H1 (cell line): ENCODE measurements around the gene CACNA1G. TPM values are rescaled to one million over a fixed set of nuclear protein-coding genes. Genes with fewer than 3 reads are reported as not detected.

ENCODE experiments used
- CTCF ChIA-PET: fragments of 300-600 bp; sonication (Branson Sonifier 250); formaldehyde crosslinking; loops from one replicate; lab custom pipeline; 2021; ENCODE audit not compliant: partially characterized antibody; lab: Charles Lee
- POLR2A ChIA-PET: fragments of 300-600 bp; sonication (Branson Sonifier 250); formaldehyde crosslinking; loops from one replicate; lab custom pipeline; 2021; ENCODE audit warnings: inconsistent platforms; ENCODE audit not compliant: partially characterized antibody; lab: Charles Lee
- DNase-seq, 2 experiments: peaks; one replicate each; pipeline versions ENCODE4 v3.0.0 to v3.0.0-alpha.2; 2010 to 2022; ENCODE audit warnings: low spot score in 2 of 2, low read depth in 1 of 2, mixed read lengths in 1 of 2
- FAIRE-seq: peaks from 2 replicates; lab custom pipeline; 2011; peaks lifted over from hg19 to GRCh38; lab: Jason Lieb, UNC
- H2AFZ ChIP-seq: 2 replicates; pipeline ENCODE4 v1.8.1; 2012; ENCODE audit warnings: low read length, inconsistent platforms
- H2AK5ac ChIP-seq: 2 replicates; pipeline ENCODE4 v1.6.1; 2013; ENCODE audit warnings: low read depth, low read length
- H2BK120ac ChIP-seq: replicated peaks from 2 replicates; pipeline ENCODE3; 2013; ENCODE audit warnings: low read depth, low read length, inconsistent platforms
- H2BK12ac ChIP-seq: 2 replicates; pipeline ENCODE4 v1.6.1; 2013; ENCODE audit warnings: low read depth, low read length
- H2BK15ac ChIP-seq: 2 replicates; pipeline ENCODE4 v1.6.1; 2013; ENCODE audit warnings: low read length
- H2BK20ac ChIP-seq: 2 replicates; pipeline ENCODE4 v1.6.1; 2013; ENCODE audit warnings: low read length
- H2BK5ac ChIP-seq: 2 replicates; pipeline ENCODE4 v1.6.1; 2013; ENCODE audit warnings: low read depth, low read length
- H3K14ac ChIP-seq: 2 replicates; pipeline ENCODE4 v1.6.1; 2013; ENCODE audit warnings: inconsistent platforms; ENCODE audit not compliant: insufficient read length
- H3K18ac ChIP-seq: 2 replicates; pipeline ENCODE4 v1.6.1; 2013; ENCODE audit warnings: low read length; ENCODE audit errors: extremely low read depth
- H3K23ac ChIP-seq: 2 replicates; pipeline ENCODE4 v1.6.1; 2013; ENCODE audit warnings: inconsistent platforms; ENCODE audit not compliant: insufficient read length
- H3K23me2 ChIP-seq: 2 replicates; pipeline ENCODE4 v1.6.1; 2013; ENCODE audit warnings: low read depth, low read length
- H3K27ac ChIP-seq: 2 replicates; pipeline ENCODE4 v1.6.1; 2011; ENCODE audit warnings: low read depth, low read length, inconsistent platforms
- H3K27me3 ChIP-seq, 4 experiments: replicated peaks in 1 of 4; 1 replicate in 1 of 4; 2 replicates in 3 of 4; pipeline versions ENCODE4 v1.6.1 to v1.8.1; 2011 to 2013; ENCODE audit warnings: low read length in 3 of 4, mild to moderate bottlenecking in 3 of 4, inconsistent platforms in 2 of 4, mixed read lengths in 2 of 4, moderate library complexity in 1 of 4; ENCODE audit not compliant: control insufficient read depth in 3 of 4, insufficient read depth in 3 of 4; ENCODE audit errors: extremely low read depth in 1 of 4
- H3K36me3 ChIP-seq, 4 experiments: 2 replicates each; pipeline versions ENCODE4 v1.6.1 to v1.8.1; 2011 to 2013; ENCODE audit warnings: mild to moderate bottlenecking in 4 of 4, low read length in 3 of 4, moderate library complexity in 2 of 4, control low read depth in 1 of 4, inconsistent platforms in 1 of 4; ENCODE audit not compliant: insufficient read depth in 4 of 4, control insufficient read depth in 2 of 4
- H3K4ac ChIP-seq: replicated peaks from 2 replicates; pipeline ENCODE3; 2013; ENCODE audit warnings: low read length, low read depth, mixed read lengths, inconsistent platforms; ENCODE audit not compliant: insufficient read length
- H3K4me1 ChIP-seq, 4 experiments: replicated peaks in 1 of 4; 1 replicate in 1 of 4; 2 replicates in 3 of 4; pipeline versions ENCODE4 v1.6.1 to v1.8.1; 2011 to 2013; ENCODE audit warnings: low read length in 3 of 4, inconsistent platforms in 2 of 4, mixed read lengths in 1 of 4; ENCODE audit not compliant: insufficient read depth in 4 of 4, control insufficient read depth in 3 of 4
- H3K4me2 ChIP-seq, 2 experiments: 2 replicates each; pipeline versions ENCODE4 v1.6.1 to v1.8.1; 2011 to 2013; ENCODE audit warnings: low read depth in 2 of 2, low read length in 2 of 2, control low read depth in 1 of 2, inconsistent platforms in 1 of 2, mild to moderate bottlenecking in 1 of 2; ENCODE audit not compliant: insufficient read depth in 1 of 2
- H3K4me3 ChIP-seq, 4 experiments: fragments of 200-600, 300-600 bp in 1 of 4; sonication (generic), shearing (Covaris generic), sonication (Bioruptor Twin) in 1 of 4; 2 replicates each; pipeline versions ENCODE4 v1.5.1 to v1.8.1; 2011 to 2016; ENCODE audit warnings: low read length in 4 of 4, low read depth in 3 of 4, control low read depth in 2 of 4, inconsistent platforms in 2 of 4, mild to moderate bottlenecking in 2 of 4, mixed read lengths in 1 of 4, moderate library complexity in 1 of 4; ENCODE audit not compliant: insufficient read depth in 2 of 4; ENCODE audit errors: extremely low read depth in 1 of 4
- H3K56ac ChIP-seq: replicated peaks from 2 replicates; pipeline ENCODE3; 2013; ENCODE audit warnings: low read depth, mild to moderate bottlenecking, mixed read lengths, low read length, inconsistent platforms; ENCODE audit not compliant: insufficient read length
- H3K79me1 ChIP-seq: 2 replicates; pipeline ENCODE4 v1.6.1; 2013; ENCODE audit warnings: low read depth, low read length, control low read depth
- H3K79me2 ChIP-seq, 2 experiments: 2 replicates each; pipeline versions ENCODE4 v1.6.1 to v1.8.1; 2012 to 2013; ENCODE audit warnings: low read length in 2 of 2, mild to moderate bottlenecking in 2 of 2, inconsistent platforms in 1 of 2; ENCODE audit not compliant: insufficient read depth in 2 of 2, control insufficient read depth in 1 of 2
- H3K9ac ChIP-seq, 4 experiments: replicated peaks in 1 of 4; 1 replicate in 1 of 4; 2 replicates in 3 of 4; pipeline versions ENCODE4 v1.6.1 to v1.8.1; 2011 to 2013; ENCODE audit warnings: low read depth in 3 of 4, low read length in 3 of 4, control low read depth in 2 of 4, mild to moderate bottlenecking in 2 of 4, moderate library complexity in 2 of 4, inconsistent platforms in 1 of 4; ENCODE audit errors: extremely low read depth in 1 of 4
- H3K9me3 ChIP-seq, 2 experiments: 2 replicates each; pipeline versions ENCODE4 v1.6.1 to v1.8.1; 2012 to 2013; ENCODE audit warnings: mild to moderate bottlenecking in 2 of 2, moderate library complexity in 2 of 2, control low read depth in 1 of 2, inconsistent platforms in 1 of 2, low read depth in 1 of 2, low read length in 1 of 2, mixed read lengths in 1 of 2; ENCODE audit not compliant: insufficient read depth in 2 of 2
- H4K20me1 ChIP-seq, 2 experiments: replicated peaks in 1 of 2; 2 replicates each; pipeline versions ENCODE3 to v1.8.1; 2011 to 2013; ENCODE audit warnings: inconsistent platforms in 2 of 2, low read length in 2 of 2, mild to moderate bottlenecking in 1 of 2; ENCODE audit not compliant: insufficient read depth in 2 of 2, control insufficient read depth in 1 of 2
- H4K5ac ChIP-seq: 2 replicates; pipeline ENCODE4 v1.6.1; 2013; ENCODE audit warnings: low read length, low read depth, mixed read lengths, inconsistent platforms; ENCODE audit not compliant: insufficient read length
- H4K8ac ChIP-seq: 2 replicates; pipeline ENCODE4 v1.8.0; 2013; ENCODE audit warnings: mild to moderate bottlenecking, moderate library complexity, low read length, inconsistent platforms; ENCODE audit not compliant: insufficient read depth; ENCODE audit errors: extremely low read depth
- H4K91ac ChIP-seq: replicated peaks from 2 replicates; pipeline ENCODE3; 2013; ENCODE audit warnings: low read length, mixed read lengths, inconsistent platforms; ENCODE audit not compliant: insufficient read length
- RAD21 ChIP-seq, 2 experiments: IDR thresholded peaks in 1 of 2; conservative IDR thresholded peaks in 1 of 2; 2 replicates each; pipeline ENCODE4 v1.6.1; 2011; ENCODE audit warnings: low read depth in 2 of 2, low read length in 2 of 2, improper control_type of control experiment in 1 of 2, inconsistent platforms in 1 of 2, mild to moderate bottlenecking in 1 of 2, moderate library complexity in 1 of 2
- WGBS, 2 experiments: shearing (Covaris generic) in 1 of 2; methylation state at CpG; one replicate each; pipeline versions ENCODE4 v1.1.6 to v1.1.7; 2013 to 2015; ENCODE audit warnings: low lambda C conversion rate in 2 of 2, mixed read lengths in 2 of 2, inconsistent platforms in 1 of 2, low coverage in 1 of 2, missing lambda C conversion rate in 1 of 2; ENCODE audit not compliant: insufficient replicate concordance in 2 of 2, insufficient coverage in 1 of 2, insufficient read length in 1 of 2; ENCODE audit errors: extremely low coverage in 1 of 2, missing lambda C conversion rate in 1 of 2; 5-methylcytosine and 5-hydroxymethylcytosine counted together
- polyA plus RNA-seq, 7 experiments: library from polyadenylated mRNA; depleted of rRNA in 3 of 7; stranded (reverse) in 5 of 7; unstranded in 2 of 7; fragments of >200 nt in 5 of 7; fragments of 200-250 nt in 2 of 7; gene quantifications; 1 replicate in 5 of 7; 2 replicates in 1 of 7; 4 replicates in 1 of 7; pipeline versions ENCODE4 v1.2.1 to v1.2.3, GENCODE V29; 2011 to 2013; ENCODE audit warnings: missing spikeins in 2 of 7, mixed read lengths in 2 of 7
- total RNA-seq: library from RNA; stranded (reverse); fragmentation: NEBNext Ultra II Directional; extraction: Animal tissue kit (Norgen Biotek cat#: 25700); gene quantifications from 2 replicates; pipeline ENCODE4 v1.2.1, GENCODE V29; 2021

The CACNA1G gene
- total and polyA plus RNA-seq, 2 of the 8 experiments (the other 6 are each of a cell fraction or from before 2014, with no cell fraction given): 2.9 to 4.9 TPM

DNA sequence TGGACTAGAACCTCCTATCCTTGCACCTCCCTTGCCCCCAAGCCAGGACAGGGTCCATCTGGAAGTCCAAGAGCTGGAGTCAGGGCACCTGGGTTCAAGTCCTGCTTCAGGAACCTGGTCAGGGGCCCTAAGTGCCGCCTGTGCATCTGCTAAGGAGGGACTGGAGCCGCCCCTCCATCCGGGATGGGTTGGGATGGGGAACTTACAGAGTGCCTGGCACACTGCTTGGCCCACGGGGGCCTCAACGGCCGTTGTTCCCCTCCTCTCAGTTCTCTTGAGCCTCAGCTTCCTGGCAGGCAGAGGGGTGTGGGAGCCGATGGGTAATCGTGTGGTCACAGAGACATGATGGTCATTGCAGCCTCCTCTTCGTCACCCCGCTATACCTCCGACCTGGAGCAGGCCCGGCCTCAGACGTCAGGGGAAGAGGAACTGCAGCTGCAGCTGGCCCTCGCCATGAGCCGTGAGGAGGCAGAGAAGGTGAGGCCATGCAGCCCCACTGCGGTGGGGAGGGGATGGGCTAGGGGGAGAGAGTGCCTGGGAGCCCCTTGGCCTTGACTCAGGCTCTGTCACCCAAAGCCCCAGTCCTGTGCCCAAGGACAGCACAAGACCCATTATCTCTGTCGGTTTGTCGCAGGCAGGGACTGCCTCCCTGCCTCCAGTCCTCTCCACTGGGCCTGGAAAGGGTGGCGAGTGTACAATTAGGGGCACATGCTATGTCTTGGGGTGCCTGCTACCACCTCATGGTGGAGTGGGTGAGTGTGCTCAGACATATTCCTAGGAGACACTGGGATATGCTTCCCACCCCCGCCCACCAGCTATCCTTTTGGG lies 22.6 kb upstream of the CACNA1G start:
- Histone ChIP-seq H3K79me1 (no peaks in the 10 kb centered on the region; the same call in 1 of the 2 replicates), H4K8ac (no peak overlapping the region), H3K9me3 (no peaks in the 10 kb centered on the region), H2BK15ac (no peak overlapping the region), H3K79me2 (0 out of 4 replicates have a peak, but pooled peaks cover 0 to 2% of the 10 kb centered on the region in 2 experiments), H2BK120ac (no peak overlapping the region), H4K20me1 (peaks cover 0 to 1% of the 10 kb centered on the region in 2 experiments), H2BK5ac (no peak overlapping the region), H2AK5ac (no peak overlapping the region), H3K56ac (no peak overlapping the region), H3K4me1 (peaks cover under 1 to 30% (median 23%) of the 10 kb centered on the region in 4 experiments), H2BK12ac (peak overlapping the region; percentile 17; the same call in 1 of the 2 replicates), H3K36me3 (peaks cover 0 to 3% (median 0%) of the 10 kb centered on the region in 4 experiments; a peak in 1 of 8 replicates), H3K14ac (no peak overlapping the region), H3K9ac (no peak overlapping the region), H4K5ac (no peak overlapping the region), H3K4me3 (no peak overlapping the region), H3K27ac (no peak overlapping the region), H3K4ac (no peak overlapping the region), H3K23ac (no peak overlapping the region), H4K91ac (no peak overlapping the region), H2AFZ (no peak overlapping the region), H3K4me2 (no peak overlapping the region), H3K18ac (no peak overlapping the region), H3K27me3 (peaks cover 0 to 20% (median 14%) of the 10 kb centered on the region in 4 experiments; a peak in 4 of 7 replicates), H2BK20ac (no peak overlapping the region), H3K23me2 (peaks cover 18% of the 10 kb centered on the region)
- ChIA-PET POLR2A (interaction anchor here (0.6 kb wide), 1 partner anchor 485 kb away, joined by 3 read pairs; no protein-coding TSS in a partner anchor), CTCF (interaction anchor here (0.6 to 6.0 kb wide), 9 partner anchors 12 to 297 kb away, joined by 3 to 42 read pairs (median 4); partner anchors contain the start of gene WFIKKN2)
- FAIRE-seq: no peak
- 88% methylated on average over 18 of the region's 20 CpGs; no CpG with 5 or more reads in 1 of the 2 experiments for WGBS, 2 experiments
- DNase-seq: no peak
- TF ChIP-seq RAD21 (IDR thresholded peaks at IDR 0.05 in 1 of 2, conservative IDR thresholded peaks at IDR 0.05 in 1 of 2; ENCODE audit: low read depth in 2 of 2, low read length in 2 of 2): no peak
